NCI-H2227 treated with DMSO at 0.1 percent for 48 hours (cell line): ENCODE measurements around the gene ZNF80.

Experiments
- DNase-seq: peaks from one replicate; lab custom pipeline; 2025; lab: John Stamatoyannopoulos, UW

The ZNF80 gene

DNA sequence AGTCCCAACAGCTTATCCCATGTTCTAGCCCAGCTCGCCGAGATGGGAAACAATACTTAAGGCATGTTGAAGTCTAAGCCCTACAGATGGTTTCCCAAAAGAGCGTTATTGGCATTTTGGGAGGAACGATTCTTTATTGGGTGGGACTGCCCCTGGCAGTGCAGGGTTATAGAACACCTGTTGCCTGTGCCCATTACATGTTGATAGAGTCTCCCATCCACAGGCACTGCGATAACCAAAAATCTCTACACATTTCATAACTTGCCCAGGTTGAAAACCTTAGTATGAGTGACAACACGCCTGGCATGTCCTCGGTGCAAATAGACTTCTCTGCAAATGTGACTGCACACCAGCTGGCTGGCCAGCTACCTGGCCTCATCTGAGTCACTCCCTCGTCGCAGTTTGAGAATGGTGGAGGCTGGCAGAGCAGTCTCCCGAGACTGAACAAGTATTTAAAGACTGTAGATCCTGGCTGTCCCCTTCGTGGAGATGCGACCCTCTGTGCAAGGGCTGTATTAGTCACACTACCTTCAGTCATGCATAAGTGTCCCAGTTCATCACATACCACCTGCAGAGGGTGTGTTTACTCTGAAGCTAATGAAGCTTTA, 18.7 kb downstream of the ZNF80 start:
- DNase-seq, result no peak

GRCh38 chr3:114218006-114218405, 19.4 kb downstream of the ZNF80 start:
- DNase-seq, result no peak

DNA sequence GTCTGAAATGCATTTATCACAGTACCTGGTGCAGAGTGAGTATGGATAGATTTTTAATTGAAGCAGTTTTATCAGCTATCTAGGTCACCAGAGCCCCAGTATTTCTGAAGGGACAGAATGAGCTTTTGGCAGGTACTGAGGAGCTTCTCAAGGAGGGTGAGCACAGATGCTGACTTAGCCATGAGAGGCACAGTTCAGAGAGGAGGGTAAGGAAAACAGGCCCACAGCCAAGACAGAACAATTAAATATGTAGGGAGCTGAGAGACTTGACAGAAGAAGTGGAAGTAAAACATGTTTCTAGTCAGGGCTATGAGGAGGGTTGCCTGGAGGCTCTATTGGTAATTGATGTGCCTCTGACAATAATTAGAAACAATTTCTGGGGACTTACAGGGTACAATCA, 20.1 kb downstream of the ZNF80 start:
- no peak for DNase-seq

- DNase-seq, result no peak
Measured at GRCh38 chr3:114216186-114216970, 21.0 kb downstream of the ZNF80 start.

DNA sequence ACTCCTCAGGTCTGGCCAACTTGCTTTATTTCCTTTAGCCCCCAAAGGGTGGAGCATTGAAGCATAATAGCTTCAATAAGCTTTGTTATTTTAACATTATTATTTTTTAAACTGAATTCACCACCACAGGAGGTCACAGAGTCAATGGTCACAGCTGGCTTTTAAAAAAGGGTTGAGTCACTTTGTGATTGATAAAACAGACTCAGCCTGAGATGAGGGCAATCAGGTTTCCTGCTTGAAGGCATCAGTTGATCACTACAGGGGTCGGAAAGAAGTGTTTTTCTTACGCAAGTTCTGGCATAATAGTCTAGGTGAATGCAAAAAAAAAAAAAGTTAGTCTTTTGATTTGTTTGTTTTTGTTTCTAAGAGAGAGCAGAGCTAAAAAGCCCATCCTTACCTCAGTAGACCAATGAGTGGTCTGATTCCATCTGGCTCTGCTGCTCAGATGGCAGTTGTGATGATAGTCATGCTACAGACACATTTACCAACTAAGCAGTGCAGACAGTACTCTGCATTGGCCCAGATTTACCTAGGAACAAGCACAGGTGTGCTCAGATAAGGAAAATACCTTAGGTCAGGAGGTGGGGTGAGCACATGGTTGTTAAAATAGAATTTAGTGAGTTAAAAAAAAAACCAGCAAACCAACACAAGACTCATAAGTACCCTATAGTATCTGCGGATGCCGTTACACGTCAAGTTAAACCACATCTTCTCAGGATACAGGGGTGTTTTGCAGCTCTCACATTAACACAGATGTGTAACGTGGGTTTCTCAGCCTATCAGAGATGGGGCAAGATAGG, 22.6 kb downstream of the ZNF80 start:
- DNase-seq, result no peak

- peak; percentile 25 for DNase-seq
Measured at GRCh38 chr3:114213627-114214541, 23.5 kb downstream of the ZNF80 start.

DNA sequence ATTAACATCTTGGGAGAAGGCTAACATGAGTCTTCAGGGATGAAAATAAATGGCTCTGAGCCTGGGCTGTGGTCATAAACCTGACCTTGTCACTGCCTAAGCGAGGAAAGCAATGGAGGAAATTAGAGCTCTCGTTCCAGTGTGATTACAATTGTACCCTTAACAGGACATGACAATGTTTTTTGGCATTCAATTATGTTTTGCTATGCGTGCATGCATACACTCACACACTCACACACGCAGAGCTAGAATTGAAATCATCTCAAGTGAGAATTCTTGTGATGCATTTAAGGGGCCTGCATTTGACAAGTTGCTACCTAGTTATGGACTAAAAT, 24.1 kb downstream of the ZNF80 start:
- DNase-seq, result no peak

GRCh38 chr3:114212646-114213045, 24.7 kb downstream of the ZNF80 start:
- DNase-seq, result no peak

GRCh38 chr3:114207768-114208167, 29.6 kb downstream of the ZNF80 start:
- DNase-seq, result no peak

- DNase-seq, result no peak
Measured at GRCh38 chr3:114206342-114206741, 31.0 kb downstream of the ZNF80 start.

- DNase-seq, result no peak
Measured at GRCh38 chr3:114205541-114205940, 31.8 kb downstream of the ZNF80 start.

DNA sequence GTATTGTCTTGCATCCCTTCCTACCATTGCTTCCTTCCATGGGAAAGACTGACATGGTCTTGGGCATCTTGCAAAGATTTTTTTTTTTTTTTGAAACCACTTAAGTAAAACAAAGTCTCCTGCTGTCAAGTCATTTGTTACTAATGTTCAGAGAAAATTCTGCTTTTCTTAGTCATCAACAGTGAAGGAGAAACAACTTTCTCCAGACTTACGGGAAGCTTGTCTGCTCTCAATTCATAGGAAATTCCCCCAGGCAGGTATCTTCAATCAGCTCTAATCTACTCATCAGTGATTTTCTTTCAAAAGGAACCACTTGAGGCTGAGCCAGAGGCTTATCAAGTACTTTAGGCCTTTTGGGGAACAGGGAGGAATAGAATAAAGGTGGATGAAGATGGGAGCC, 42.6 kb downstream of the ZNF80 start:
- no peak for DNase-seq

DNA sequence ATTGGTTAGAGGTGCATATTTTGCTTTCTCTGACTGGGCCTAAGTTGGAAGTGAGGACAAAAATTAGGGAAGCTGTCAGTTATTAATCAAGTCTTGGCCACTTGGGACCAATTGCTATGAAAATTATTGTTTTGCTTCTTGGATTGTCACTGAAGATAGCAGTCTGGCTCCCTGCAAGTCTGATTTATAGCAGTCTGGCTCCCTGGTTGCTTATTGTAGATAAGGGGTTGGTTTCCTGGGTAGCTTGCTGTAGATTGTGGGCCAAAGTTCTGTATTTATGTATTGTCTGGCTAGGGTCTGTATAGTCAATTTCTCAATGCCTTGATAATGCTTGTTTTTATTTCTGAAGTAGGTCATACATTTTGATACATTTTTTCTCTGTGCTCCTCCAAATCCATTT, 45.2 kb downstream of the ZNF80 start:
- no peak for DNase-seq

DNA sequence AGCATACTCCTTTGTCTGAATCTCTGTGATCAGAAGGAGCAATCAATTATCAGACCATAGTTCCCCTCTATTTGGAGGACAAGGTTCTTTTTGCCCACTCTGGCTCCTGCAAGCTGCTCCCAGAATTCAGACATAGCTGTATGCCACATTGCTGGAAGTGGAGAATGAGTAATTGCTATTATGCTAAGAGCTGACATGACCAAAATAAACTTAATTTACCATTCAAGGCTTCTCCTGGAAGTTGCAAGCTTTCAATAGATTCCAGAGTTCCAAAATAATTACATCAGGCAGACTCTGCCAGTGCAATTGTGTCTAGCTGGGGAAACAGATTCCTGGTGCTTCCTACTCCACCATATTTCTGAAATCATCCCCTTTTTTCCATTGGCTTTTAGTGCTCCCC, 50.9 kb downstream of the ZNF80 start:
- DNase-seq, result no peak
